Measurements from ENCODE around the gene ACMSD.

ACMSD gene

GRCh38 chr2:134910763-134911399 lies 72.5 kb downstream of the ACMSD start:
- DNase-seq: no peak

- no peak for DNase-seq
These were observed 73.0 kb downstream of the ACMSD start for GRCh38 chr2:134911400-134911785.

GRCh38 chr2:134912361-134912760 lies 73.9 kb downstream of the ACMSD start:
- DNase-seq: no peak

DNA sequence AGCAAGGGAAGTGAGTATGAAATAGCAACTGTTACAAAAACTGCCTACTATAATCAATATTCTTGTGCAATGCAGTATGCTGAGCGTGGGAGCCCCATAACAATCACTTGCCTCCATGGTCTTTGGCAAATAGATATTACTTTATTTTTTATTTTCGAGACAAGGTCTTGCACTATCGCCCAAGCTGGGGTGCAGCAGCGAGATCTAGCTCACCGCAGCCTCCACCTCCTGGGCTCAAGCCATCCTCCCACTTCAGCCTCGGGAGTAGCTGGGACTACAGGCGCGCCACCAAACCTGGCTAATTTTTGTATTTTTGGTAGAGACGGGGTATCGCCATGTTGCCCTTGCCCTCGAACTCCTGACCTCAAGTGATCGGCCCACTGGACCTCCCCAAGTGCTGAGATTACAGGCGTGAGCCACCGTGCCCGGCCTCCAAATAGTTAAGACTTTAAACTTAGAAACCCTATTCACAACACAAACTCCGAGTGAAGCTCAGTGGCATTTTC lies 79.0 kb downstream of the ACMSD start:
- no peak for DNase-seq

- DNase-seq: peak; percentile 98
These were observed 79.6 kb downstream of the ACMSD start for GRCh38 chr2:134917888-134918525.

- DNase-seq: peak; percentile 99
These were observed 80.3 kb downstream of the ACMSD start, which contains the start of gene CCNT2 for GRCh38 chr2:134918526-134919340. Gene CCNT2 (plus strand): TSS chr2:134918822. CDS start chr2:134918855, 33 bp downstream.

DNA sequence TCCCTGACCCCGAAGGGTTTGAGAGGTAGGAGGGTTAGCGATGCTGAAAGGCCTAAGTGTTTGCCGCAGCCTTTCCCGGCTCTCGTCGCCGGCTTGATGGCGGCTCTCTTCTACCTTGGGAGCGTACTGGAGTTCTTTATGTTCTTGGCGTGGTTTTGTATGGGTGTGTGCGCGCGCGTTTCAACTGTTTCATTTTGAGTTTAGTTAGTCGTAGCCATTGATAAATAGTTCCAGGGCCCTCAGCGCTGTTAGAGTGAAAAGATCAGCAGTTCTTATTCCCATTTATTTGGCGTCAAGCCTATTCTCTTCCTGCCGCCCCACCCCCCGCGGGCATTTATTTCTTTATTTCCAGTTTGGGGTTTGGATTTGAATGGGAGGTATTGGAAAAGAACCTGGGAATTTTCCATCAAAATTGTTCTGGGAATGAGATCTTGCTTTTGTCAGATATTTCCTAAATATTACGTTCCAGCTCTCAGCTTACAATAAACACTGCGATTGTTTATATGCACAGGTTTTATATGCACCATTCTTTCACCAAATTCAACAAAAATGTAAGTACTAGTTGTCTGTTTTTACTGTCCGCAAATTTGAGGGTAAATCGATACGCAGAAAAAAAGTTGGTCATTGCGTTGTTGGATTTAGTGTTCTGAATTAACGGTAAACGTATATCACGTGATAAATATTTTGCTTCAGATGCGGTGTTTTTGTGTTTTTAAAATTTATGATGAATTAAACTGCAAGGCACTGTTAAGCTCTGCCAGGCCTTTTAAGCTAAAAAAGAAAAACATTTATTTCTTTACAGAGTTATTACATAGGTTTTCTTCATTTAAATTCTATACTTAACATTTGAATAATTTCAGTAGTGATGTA lies 81.2 kb downstream of the ACMSD start:
- DNase-seq: peak; percentile 37

GRCh38 chr2:134924912-134925311 lies 86.5 kb downstream of the ACMSD start:
- DNase-seq: no peak

DNA sequence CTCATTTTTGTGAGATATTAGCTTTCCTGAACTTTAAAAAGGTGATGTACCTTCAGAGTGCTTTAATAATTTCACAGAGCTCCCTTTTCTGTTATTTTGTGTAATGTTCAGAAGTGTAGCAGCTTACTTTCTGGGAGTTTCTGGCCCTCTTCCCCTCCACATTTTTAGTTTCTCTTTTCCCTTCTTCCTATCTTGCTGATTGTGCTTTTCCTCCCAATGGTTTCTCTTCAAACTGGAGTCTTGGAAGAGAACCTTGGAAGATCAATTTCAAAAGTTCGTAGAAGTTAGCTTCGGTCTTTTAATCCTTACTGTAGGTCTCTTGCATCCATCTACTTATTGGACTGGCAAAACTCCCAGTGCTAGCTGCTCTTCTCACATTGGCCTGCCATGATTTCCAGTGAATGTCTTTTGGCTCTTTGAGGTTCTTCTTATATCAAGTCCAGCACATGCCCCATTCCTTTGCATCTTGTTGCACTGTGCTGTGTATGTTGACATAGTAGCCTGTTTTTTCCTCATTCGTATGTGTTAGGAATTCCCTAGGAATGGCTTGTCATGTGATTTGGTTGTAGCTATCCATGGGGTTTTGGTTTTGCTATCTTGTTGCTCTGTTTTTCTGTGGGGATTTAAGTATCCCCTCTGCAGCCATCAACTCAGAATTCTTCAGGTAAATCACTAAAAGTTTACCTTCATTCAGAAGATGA lies 88.0 kb downstream of the ACMSD start:
- DNase-seq: no peak

- no peak for DNase-seq
These were observed 88.8 kb downstream of the ACMSD start for GRCh38 chr2:134927195-134927594.

DNA sequence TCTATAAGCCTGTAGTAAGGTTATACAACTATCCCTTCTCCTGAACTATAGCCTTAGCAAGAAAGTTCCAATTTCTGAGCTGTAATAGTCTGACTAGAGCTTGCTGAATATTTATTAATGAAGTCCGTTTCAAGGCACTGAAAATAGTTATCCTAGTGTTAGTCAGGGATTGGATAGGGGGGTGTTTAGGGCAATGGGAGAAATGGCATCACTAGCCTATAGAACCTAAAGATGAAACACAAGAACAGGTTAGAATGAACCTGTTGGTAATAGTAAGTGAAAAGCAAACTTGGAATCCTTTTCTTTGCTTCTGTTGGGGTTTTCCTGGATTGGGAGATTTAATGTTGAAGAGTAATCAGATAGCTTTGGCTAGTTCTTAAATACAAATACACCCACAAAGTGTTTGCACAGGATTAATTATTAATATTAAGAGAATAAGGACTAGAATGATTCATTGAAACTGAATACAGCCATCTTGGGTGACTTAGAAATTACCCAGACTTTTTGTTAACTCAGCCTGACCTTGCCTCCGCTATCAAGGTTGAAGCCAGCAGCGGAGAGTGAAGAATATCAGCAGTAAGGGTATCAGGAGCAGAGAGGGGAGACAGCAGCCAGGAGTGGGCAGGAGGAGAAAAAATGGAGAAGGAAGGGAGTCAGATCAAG lies 94.6 kb downstream of the ACMSD start:
- peak; percentile 35 for DNase-seq

- no peak for DNase-seq
These were observed 95.3 kb downstream of the ACMSD start for GRCh38 chr2:134933732-134934131.

DNA sequence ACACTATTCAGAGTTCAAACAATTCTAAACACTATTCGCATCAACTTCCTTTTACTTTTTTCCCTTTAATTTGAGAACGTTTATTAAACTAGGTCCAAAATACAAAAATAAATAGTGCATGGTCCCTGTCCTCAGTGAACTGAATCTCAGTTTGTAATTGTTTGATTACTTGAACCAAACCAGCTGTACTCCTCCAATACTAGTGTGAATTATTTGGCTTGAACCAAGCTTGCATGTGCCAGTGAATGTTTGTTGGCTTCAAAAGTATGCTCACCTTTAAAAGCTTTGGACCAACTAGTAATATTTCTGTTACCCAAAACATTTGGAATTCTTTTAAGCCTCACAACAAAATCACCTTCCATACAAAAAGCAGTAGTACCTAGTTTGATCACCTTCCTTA lies 95.7 kb downstream of the ACMSD start:
- no peak for DNase-seq

DNA sequence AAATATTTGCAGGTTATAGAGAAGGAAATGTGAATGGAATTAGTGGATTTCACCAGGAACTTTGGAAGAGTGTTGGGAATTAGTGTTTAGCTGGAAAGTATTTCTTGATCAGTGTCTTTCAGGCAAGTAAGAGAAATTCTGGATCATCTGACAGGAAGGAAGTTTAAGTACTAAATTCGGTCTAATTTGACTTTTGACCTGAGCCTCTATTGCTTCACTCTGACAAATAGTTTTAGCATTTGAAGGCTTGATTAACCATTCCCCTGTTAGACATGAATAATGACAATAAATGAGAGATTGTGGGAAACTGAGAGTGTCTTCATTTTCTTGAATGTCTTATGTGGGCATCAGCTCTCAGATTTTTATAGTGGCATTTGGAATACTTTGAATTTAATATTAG lies 96.2 kb downstream of the ACMSD start:
- no peak for DNase-seq

DNA sequence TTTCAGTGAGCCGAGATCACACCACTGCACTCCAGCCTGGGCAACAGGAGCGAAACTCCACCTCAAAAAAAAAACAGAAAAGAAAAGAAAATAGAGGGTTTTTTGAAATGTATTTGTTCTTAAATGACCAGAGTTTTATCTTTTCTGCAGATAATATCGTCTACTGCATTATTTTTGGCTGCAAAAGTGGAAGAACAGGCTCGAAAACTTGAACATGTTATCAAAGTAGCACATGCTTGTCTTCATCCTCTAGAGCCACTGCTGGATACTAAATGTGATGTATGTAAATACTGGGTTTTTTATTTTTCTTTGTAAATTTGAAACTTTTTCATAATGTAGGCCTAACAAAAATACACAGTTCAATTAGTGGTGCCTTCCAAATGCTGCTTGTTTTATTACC lies 98.3 kb downstream of the ACMSD start:
- DNase-seq: no peak

- DNase-seq: no peak
These were observed 105.1 kb downstream of the ACMSD start for GRCh38 chr2:134943540-134943939.

GRCh38 chr2:134944975-134945374 lies 106.6 kb downstream of the ACMSD start:
- DNase-seq: no peak

GRCh38 chr2:134946073-134946472 lies 107.7 kb downstream of the ACMSD start:
- DNase-seq: no peak

DNA sequence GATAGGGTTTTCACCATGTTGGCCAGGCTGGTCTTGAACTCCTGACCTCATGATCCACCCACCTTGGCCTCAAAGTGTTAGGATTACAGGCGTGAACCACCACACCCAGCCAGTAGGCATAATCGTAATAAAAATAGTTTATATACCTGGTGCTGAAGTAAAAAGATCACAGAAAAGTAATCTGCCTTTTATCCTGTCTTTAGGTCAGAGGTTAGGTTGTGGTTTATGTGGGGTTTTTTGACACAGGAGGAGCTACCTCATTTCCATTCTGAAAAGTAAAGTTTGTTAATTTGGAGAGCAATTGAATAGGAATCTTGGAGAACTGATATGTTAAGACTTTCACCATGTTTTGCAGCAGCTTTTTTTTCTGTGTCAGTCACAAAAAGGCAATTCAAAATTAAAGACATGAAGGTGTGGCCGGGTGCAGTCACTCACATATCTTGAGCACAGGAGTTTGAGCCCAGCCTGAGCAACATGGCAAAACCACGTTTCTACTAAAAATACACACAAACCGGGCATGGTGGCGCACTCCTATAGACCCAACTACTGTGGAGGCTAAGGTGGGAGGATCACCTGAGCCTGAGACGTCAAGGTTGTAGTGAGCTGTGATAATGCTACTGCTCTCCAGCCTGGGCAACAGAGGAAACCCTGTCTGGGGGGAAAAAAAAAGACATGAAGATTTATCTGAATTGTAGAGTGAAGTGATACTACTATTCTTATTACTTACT lies 111.7 kb downstream of the ACMSD start:
- DNase-seq: no peak

- no peak for DNase-seq
These were observed 112.5 kb downstream of the ACMSD start for GRCh38 chr2:134950886-134951285.

All from kidney glomerular epithelial cell (primary cell).